ENCODE data around the gene CAMKMT.

CAMKMT gene

DNA sequence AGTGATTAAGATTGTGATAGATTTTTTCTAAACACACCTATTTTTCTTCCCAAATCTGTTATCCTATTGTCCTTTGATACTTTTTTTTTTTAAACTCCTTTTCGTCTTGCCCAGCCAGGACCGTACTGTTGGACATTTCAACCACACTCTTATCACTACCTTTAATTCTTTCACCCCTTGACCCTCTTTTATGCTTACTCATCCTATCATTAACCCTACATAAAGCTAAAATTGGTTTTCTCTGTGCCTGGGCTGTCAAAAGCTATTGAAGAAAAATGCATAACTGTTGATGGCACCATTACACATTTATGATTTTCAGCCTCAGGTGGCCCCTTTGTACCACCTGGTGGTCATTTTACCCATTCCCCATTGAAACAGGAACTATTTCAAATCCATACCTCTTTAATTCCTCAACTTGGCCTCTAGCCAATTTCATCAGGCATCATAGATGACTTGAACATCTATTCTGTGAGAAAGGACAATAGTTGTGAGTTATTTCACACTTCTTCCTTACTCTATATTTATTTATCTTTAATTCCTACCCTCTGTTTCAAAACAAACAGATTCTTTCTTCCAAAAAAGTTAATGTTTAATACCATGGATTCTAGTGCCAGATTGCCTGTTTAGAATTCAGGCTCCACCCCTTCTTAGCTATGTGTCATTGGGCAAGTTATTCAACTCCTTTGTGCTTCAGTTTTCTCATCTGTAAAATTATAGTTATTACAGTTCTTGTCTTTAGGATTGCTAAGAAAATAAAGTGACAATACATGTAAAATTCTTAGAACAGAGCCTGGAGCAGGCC, 258.6 kb downstream of the CAMKMT start:
- H3K4me3 ChIP-seq (ENCODE audit: low read depth, low read length), result no peak overlapping the region
- in situ Hi-C loops (cut with HindIII; ENCODE audit: low sequenced_read_pairs), result no loop called here
- no peak for DNase-seq (ENCODE audit: low read depth, low spot score)
- TF ChIP-seq, protein P1, sequence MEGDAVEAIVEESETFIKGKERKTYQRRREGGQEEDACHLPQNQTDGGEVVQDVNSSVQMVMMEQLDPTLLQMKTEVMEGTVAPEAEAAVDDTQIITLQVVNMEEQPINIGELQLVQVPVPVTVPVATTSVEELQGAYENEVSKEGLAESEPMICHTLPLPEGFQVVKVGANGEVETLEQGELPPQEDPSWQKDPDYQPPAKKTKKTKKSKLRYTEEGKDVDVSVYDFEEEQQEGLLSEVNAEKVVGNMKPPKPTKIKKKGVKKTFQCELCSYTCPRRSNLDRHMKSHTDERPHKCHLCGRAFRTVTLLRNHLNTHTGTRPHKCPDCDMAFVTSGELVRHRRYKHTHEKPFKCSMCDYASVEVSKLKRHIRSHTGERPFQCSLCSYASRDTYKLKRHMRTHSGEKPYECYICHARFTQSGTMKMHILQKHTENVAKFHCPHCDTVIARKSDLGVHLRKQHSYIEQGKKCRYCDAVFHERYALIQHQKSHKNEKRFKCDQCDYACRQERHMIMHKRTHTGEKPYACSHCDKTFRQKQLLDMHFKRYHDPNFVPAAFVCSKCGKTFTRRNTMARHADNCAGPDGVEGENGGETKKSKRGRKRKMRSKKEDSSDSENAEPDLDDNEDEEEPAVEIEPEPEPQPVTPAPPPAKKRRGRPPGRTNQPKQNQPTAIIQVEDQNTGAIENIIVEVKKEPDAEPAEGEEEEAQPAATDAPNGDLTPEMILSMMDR (IDR thresholded peaks at IDR 0.05; ENCODE audit: low read depth, low read length), result no peak

DNA sequence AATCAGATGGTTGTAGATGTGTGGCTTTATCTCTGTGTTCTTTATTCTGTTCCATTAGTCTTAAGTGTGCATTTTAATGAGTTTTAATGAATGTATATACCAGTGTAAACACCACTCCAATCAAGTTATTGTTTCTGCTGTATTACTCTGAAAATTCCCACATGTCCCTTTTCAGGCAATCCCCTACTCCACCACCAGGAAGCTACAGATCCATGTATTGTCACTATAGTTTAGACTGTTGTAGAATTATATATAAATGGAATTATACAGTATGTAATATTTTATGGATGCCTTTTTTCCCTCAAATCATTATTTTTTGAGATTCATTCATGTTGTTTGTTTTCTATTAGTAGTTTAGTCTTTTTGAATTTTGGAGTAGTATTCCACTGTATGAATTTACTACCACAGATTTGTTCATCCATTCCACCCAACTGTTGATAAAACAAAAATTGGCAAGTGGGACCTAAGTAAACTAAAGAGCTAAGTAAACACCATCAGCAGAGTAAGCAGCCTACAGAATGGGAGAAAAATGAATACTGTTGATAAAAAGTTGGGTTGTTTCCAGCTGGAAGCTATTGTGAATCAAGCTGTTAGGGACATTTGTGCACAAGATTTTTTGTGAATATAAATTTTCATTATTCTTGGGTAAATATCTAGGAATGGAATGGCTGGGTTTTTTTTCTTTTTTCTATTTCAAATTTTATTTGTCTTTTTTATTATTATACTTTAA, 262.0 kb downstream of the CAMKMT start:
- in situ Hi-C loops (cut with HindIII; ENCODE audit: low sequenced_read_pairs), result no loop called here
- TF ChIP-seq, protein P1 (IDR thresholded peaks at IDR 0.05; ENCODE audit: low read depth, low read length), result peak; percentile 15
- H3K4me3 ChIP-seq (ENCODE audit: low read depth, low read length), result no peak overlapping the region
- no peak for DNase-seq (ENCODE audit: low read depth, low spot score)

DNA sequence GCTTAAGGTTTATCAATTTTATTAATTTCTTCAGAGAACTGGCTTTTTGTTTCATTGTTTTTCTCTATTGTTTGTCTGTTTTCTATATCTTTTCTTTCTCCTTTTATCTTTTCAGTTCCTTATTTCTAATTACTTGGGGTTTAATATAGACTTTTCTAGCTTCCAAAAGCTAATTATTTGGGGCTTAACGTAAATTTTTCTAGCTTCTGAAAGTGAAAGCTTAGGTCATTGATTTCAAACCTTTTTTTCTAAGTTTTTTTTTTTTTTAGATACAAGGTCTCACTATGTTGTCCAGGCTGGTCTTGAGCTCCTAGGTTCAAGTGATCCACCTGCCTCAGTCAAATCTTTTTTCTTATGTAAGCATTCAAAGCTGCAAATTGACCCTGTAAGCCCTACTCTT, 266.6 kb downstream of the CAMKMT start:
- in situ Hi-C loops (cut with HindIII; ENCODE audit: low sequenced_read_pairs), result no loop called here
- no peak overlapping the region for H3K4me3 ChIP-seq (ENCODE audit: low read depth, low read length)
- TF ChIP-seq, protein P1 (IDR thresholded peaks at IDR 0.05; ENCODE audit: low read depth, low read length), result no peak
- DNase-seq (ENCODE audit: low read depth, low spot score), result no peak

DNA sequence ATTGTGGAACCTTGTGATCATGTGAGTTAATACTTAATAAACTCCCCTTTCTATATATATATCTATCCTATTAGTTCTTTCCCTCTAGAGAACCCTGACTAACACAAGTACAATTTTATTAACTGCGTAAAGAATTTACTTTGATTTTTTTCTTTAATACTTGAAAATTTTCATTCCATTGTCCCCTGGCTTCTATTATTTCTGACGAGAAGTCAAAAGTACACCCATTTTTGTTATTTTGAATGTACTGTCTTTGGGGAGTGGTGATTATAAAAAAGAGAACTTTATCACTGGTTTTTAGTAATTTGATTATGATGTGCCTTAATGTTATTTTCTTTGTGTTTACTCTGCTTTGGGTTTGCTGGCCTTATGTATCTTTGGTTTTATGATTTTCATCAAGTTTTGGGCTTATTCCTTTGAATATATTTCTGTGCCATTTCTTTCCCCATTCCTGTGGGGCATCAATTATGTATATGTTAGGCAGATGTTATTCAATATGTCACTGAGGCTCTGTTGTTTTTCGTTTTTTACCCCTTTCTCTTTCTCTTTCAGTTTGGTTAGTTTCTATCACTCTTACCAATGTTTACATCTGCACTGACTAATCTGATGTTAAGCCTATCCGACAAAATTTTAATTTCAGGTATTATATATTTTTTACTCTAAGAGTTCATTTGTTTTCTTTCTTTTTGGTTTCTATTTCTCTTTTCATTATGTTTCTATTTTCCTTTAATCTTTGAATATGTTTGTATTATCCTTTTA, 271.4 kb downstream of the CAMKMT start:
- DNase-seq (ENCODE audit: low read depth, low spot score), result no peak
- TF ChIP-seq, protein P1 (IDR thresholded peaks at IDR 0.05; ENCODE audit: low read depth, low read length), result no peak
- no peak overlapping the region for H3K4me3 ChIP-seq (ENCODE audit: low read depth, low read length)
- in situ Hi-C loops (cut with HindIII; ENCODE audit: low sequenced_read_pairs), result no loop called here

DNA sequence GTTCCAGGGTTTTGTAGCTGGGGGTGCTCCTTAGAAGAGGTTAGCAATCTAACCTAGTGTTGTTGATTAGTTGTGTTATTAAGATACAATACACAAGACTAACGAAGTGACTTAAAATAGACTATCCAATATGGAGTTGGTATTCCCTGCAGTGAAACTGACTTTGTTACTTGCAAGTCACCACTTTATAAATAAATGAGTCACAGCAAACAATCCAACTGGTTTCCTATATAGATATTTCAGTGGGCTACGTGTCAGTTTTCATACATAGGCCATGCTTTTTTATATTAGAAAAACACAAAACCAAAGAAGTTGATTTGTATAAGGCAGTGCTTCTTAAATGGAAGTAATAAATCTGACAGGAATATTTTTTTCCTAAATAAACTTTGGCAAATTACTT, 274.0 kb downstream of the CAMKMT start:
- in situ Hi-C loops (cut with HindIII; ENCODE audit: low sequenced_read_pairs), result no loop called here
- no peak overlapping the region for H3K4me3 ChIP-seq (ENCODE audit: low read depth, low read length)
- TF ChIP-seq, protein P1 (IDR thresholded peaks at IDR 0.05; ENCODE audit: low read depth, low read length), result no peak
- DNase-seq (ENCODE audit: low read depth, low spot score), result no peak

DNA sequence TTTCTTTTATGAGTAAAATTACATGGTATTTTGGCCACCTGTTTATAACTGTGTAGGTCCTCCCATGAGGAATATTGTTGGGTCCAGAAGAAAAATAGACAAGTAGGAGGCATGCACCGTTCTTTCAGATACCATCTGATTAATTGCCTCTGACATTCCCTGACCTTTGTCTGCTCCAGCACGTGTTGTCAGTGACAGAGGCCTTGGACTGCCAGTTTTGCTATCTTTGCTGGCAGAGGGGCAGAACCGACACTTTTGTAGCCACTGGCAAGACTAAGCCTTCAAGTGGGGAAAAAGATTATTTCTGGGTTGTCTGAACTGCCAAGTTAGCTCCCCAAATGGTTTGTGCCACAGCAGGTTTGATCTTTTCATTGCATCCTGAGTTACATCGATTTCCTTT, 276.9 kb downstream of the CAMKMT start:
- DNase-seq (ENCODE audit: low read depth, low spot score), result no peak
- TF ChIP-seq, protein P1 (IDR thresholded peaks at IDR 0.05; ENCODE audit: low read depth, low read length), result no peak
- in situ Hi-C loops (cut with HindIII; ENCODE audit: low sequenced_read_pairs), result no loop called here
- no peak overlapping the region for H3K4me3 ChIP-seq (ENCODE audit: low read depth, low read length)

Data from astrocyte of the spinal cord (primary cell).